Uterus (tissue), 2 donors: Measurements from ENCODE around the gene TMEM117.

Experiments used
- POLR2A ChIP-seq, 2 donors: fragments of 450-650 bp; IDR thresholded peaks; one replicate each; pipeline ENCODE4 v1.6.1; 2016; ENCODE audit warnings: antibody characterized with exemption in 2 of 2, mild to moderate bottlenecking in 1 of 2, moderate library complexity in 1 of 2
- TF ChIP-seq, protein P1 (sequence below), 4 experiments: fragments of 200-600 bp in 2 of 4; fragments of 450-650 bp in 2 of 4; sonication (generic) in 2 of 4; IDR thresholded peaks; one replicate each; pipeline ENCODE4 v1.5.1; 2016 to 2019; ENCODE audit warnings: antibody characterized with exemption in 4 of 4, mild to moderate bottlenecking in 2 of 4, moderate library complexity in 1 of 4

DNA sequence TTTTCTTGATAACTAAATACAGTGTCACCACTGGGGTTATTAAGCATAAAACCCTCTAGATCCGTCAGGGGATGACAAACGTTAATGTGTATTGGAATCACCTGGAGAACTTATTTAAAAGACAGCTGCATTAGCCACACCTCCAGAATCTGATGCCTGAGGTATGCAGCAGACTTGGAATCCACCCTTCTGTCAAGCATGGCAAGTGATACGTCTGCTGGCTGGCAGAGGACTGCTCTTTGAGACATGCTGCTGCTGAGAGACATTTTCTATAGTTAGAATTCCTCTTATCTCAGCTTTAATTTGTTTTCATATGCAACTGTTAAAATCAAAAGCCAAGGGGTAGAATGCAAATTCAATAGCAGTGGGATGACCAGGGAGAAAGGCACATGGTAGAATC lies 544.0 kb downstream of the TMEM117 start:
- no peak for TF ChIP-seq POLR2A (IDR thresholded peaks at IDR 0.05)
- TF ChIP-seq, protein P1, sequence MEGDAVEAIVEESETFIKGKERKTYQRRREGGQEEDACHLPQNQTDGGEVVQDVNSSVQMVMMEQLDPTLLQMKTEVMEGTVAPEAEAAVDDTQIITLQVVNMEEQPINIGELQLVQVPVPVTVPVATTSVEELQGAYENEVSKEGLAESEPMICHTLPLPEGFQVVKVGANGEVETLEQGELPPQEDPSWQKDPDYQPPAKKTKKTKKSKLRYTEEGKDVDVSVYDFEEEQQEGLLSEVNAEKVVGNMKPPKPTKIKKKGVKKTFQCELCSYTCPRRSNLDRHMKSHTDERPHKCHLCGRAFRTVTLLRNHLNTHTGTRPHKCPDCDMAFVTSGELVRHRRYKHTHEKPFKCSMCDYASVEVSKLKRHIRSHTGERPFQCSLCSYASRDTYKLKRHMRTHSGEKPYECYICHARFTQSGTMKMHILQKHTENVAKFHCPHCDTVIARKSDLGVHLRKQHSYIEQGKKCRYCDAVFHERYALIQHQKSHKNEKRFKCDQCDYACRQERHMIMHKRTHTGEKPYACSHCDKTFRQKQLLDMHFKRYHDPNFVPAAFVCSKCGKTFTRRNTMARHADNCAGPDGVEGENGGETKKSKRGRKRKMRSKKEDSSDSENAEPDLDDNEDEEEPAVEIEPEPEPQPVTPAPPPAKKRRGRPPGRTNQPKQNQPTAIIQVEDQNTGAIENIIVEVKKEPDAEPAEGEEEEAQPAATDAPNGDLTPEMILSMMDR (IDR thresholded peaks at IDR 0.05) = no peak
